Suprapubic skin (tissue), 4 donors: ENCODE data around the gene THSD7A. TPM values are rescaled to one million over a fixed set of nuclear protein-coding genes. Genes with fewer than 3 reads are reported as not detected.

Experiments
- DNase-seq, 2 donors: peaks; one replicate each; pipeline ENCODE4 v3.0.0-alpha.2; 2019; ENCODE audit warnings: low spot score in 2 of 2
- H3K27ac ChIP-seq: fragments of 200-600 bp; sonication (generic); one replicate; pipeline ENCODE4 v1.5.1; 2019
- H3K27me3 ChIP-seq: fragments of 200-600 bp; sonication (generic); one replicate; pipeline ENCODE4 v1.5.1; 2019
- H3K36me3 ChIP-seq: fragments of 200-600 bp; sonication (generic); one replicate; pipeline ENCODE4 v1.5.1; 2019
- H3K4me1 ChIP-seq: fragments of 200-600 bp; sonication (generic); one replicate; pipeline ENCODE4 v1.5.1; 2019
- H3K4me3 ChIP-seq: fragments of 200-600 bp; sonication (generic); one replicate; pipeline ENCODE4 v1.5.1; 2019; ENCODE audit warnings: mild to moderate bottlenecking
- H3K9me3 ChIP-seq: fragments of 200-600 bp; sonication (generic); one replicate; pipeline ENCODE4 v1.5.1; 2019
- EP300 ChIP-seq: sonication (generic); formaldehyde crosslinking; IDR thresholded peaks from one replicate; pipeline ENCODE4 v1.6.1; 2017; ENCODE audit warnings: antibody characterized with exemption
- POLR2A ChIP-seq, 2 donors: fragments of 450-650 bp; IDR thresholded peaks; one replicate each; pipeline ENCODE4 v1.6.1; 2017; ENCODE audit warnings: antibody characterized with exemption in 2 of 2, mild to moderate bottlenecking in 2 of 2, moderate library complexity in 2 of 2
- POLR2AphosphoS5 ChIP-seq, 3 donors: sonication (generic); formaldehyde crosslinking; IDR thresholded peaks; one replicate each; pipeline ENCODE4 v1.6.1; 2017; ENCODE audit warnings: antibody characterized with exemption in 3 of 3
- WGBS: methylation state at CpG from one replicate; pipeline ENCODE4 v1.1.5; 2018; 5-methylcytosine and 5-hydroxymethylcytosine counted together
- total RNA-seq, 4 donors: library from RNA; depleted of rRNA; stranded (reverse); fragments of >200 nt; gene quantifications; one replicate each; pipeline ENCODE4 v1.1.0, GENCODE V29; 2016
- TF ChIP-seq, protein P1 (sequence below), 2 donors: fragments of 200-600 bp in 1 of 2; fragments of 450-650 bp in 1 of 2; sonication (generic) in 1 of 2; IDR thresholded peaks; one replicate each; pipeline ENCODE4 v1.5.1; 2016 to 2019; ENCODE audit warnings: antibody characterized with exemption in 2 of 2, mild to moderate bottlenecking in 1 of 2, moderate library complexity in 1 of 2

The THSD7A gene
- total RNA-seq, 4 donors from 2014 or later = 0.42 to 5.4 (median 1.2) TPM

DNA sequence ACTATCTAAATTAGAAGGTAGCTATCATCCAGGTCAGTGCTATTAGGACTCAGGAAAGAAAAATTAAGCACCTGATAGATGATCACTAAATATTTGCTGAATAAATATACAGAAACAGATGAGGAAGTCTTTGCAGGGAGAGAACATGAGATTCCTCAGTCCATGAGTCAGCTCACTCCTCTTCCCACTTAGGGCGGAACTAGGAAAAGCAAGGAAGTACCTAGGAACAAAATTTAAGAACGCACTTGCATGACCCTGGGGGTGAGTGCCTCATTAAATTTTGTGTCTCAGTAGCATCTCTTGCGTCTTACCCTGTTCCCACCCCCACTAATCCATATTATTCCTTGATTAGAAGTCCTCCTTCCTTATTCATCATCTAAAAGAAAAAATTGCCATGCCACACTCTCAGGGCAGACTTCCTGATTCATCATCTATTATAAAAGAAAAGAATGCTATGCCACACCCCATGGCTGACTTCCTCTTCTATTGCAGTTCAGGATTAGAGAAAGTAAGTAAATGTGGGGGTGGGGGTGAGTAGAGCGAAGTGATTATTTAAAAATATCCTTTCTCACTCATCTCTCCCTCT is 208.8 kb downstream of the THSD7A start:
- H3K4me1 ChIP-seq = no peaks in the 10 kb centered on the region
- WGBS = 90% methylated on average over 4 of the region's 4 CpGs
- no peak overlapping the region for H3K4me3 ChIP-seq
- TF ChIP-seq POLR2AphosphoS5 (IDR thresholded peaks at IDR 0.05) (no peak), POLR2A (IDR thresholded peaks at IDR 0.05) (no peak), EP300 (no peak)
- TF ChIP-seq, protein P1, sequence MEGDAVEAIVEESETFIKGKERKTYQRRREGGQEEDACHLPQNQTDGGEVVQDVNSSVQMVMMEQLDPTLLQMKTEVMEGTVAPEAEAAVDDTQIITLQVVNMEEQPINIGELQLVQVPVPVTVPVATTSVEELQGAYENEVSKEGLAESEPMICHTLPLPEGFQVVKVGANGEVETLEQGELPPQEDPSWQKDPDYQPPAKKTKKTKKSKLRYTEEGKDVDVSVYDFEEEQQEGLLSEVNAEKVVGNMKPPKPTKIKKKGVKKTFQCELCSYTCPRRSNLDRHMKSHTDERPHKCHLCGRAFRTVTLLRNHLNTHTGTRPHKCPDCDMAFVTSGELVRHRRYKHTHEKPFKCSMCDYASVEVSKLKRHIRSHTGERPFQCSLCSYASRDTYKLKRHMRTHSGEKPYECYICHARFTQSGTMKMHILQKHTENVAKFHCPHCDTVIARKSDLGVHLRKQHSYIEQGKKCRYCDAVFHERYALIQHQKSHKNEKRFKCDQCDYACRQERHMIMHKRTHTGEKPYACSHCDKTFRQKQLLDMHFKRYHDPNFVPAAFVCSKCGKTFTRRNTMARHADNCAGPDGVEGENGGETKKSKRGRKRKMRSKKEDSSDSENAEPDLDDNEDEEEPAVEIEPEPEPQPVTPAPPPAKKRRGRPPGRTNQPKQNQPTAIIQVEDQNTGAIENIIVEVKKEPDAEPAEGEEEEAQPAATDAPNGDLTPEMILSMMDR (IDR thresholded peaks at IDR 0.05) = no peak
- H3K9me3 ChIP-seq = no peaks in the 10 kb centered on the region
- H3K36me3 ChIP-seq = no peaks in the 10 kb centered on the region
- no peaks in the 10 kb centered on the region for H3K27me3 ChIP-seq
- H3K27ac ChIP-seq = no peak overlapping the region
- DNase-seq = no peak

DNA sequence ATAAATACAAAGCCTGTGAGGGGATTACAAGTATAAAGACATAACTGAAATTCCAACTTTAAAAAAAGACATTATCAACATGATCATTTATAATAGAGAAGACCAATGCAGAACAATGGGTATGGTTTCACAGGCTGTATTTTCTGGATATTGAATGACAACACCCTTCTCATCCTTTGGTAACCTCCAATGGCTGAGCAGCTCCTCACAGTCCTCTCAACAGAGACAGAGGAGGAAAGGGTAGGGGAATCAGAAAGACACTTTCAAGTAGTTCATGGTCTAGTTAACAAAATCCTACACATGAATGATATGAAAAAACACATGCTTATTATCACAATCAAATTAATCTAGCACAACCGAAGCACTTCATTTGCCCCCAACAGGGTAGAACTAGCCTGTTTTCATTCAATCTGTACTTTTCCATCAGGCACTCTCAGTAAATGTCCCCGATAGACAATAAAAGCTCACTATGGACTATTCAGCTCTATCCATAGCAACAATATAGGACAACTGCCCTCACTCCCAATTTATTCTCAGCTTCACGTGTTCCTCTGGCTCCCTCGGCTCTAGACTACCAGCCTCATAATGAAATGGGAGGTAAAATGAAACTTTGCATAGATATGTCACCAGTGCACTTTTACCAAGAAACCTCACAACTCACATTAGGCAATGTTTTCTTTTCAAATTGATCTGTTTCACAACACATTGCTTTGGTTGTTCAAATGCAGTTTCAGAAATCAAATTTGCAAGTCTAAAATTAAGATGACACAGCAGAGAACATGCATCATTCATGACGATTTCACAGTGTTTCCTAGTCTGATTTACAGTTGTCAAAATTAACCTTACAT is 211.4 kb downstream of the THSD7A start:
- Histone ChIP-seq H3K4me3 (no peak overlapping the region), H3K27me3 (no peaks in the 10 kb centered on the region), H3K4me1 (no peaks in the 10 kb centered on the region), H3K36me3 (no peaks in the 10 kb centered on the region), H3K9me3 (no peaks in the 10 kb centered on the region), H3K27ac (no peak overlapping the region)
- TF ChIP-seq POLR2A (IDR thresholded peaks at IDR 0.05) (no peak), POLR2AphosphoS5 (IDR thresholded peaks at IDR 0.05) (no peak), EP300 (no peak)
- TF ChIP-seq, protein P1 (IDR thresholded peaks at IDR 0.05) = no peak
- DNase-seq = no peak
- WGBS = 76% methylated on average over 5 of the region's 5 CpGs

DNA sequence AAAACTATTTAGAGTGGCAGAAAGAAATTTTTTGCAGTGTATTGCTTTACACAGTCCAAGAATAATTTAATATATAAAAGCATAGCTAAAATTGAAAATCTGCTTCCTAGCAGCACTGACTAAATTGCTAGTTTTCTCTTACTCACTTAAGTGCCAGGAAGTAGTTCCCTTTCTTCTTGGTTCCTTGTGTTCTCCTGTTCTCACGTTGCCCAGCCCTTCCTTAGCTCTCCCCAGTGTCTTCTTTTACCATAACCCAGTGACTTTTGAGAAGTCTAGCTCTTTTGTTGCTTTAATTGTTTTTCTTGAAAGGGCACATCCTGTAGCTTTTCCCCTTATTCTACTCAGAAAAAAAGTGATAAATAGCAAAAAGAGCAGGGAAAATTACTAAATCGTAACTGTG is 215.5 kb downstream of the THSD7A start:
- H3K27me3 ChIP-seq = no peaks in the 10 kb centered on the region
- H3K4me3 ChIP-seq = no peak overlapping the region
- no peak for DNase-seq
- H3K27ac ChIP-seq = no peak overlapping the region
- 58% methylated on average over 2 of the region's 2 CpGs for WGBS
- no peaks in the 10 kb centered on the region for H3K4me1 ChIP-seq
- TF ChIP-seq EP300 (no peak), POLR2A (IDR thresholded peaks at IDR 0.05) (no peak), POLR2AphosphoS5 (IDR thresholded peaks at IDR 0.05) (no peak)
- TF ChIP-seq, protein P1 (IDR thresholded peaks at IDR 0.05) = no peak
- no peaks in the 10 kb centered on the region for H3K36me3 ChIP-seq
- no peaks in the 10 kb centered on the region for H3K9me3 ChIP-seq

DNA sequence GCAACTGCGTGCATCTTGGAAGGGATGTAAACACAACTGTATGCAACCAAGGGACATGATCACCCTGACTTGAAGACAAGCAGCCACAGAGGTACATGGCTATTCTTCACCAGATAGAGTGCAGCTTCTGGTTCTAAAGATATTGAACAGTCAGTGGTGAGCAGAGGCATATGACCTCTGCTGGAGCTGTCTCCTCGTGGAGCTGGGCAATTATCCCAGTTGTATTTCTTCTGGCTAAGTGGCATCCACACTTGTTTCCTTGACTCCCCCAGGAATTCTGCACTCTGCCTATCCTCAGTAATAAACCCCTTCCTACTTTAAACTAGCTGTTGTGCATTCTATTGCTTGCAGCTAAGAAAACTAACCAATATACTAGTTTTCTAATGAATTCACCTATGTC is 216.8 kb downstream of the THSD7A start:
- TF ChIP-seq, protein P1 (IDR thresholded peaks at IDR 0.05) = no peak
- TF ChIP-seq EP300 = no peak
- TF ChIP-seq POLR2AphosphoS5 (IDR thresholded peaks at IDR 0.05) = no peak
- no peak for TF ChIP-seq POLR2A (IDR thresholded peaks at IDR 0.05)
- no peak overlapping the region for H3K27ac ChIP-seq
- no peak for DNase-seq
- no peak overlapping the region for H3K4me3 ChIP-seq
- H3K36me3 ChIP-seq = no peaks in the 10 kb centered on the region
- H3K27me3 ChIP-seq = no peaks in the 10 kb centered on the region
- no peaks in the 10 kb centered on the region for H3K9me3 ChIP-seq
- H3K4me1 ChIP-seq = no peaks in the 10 kb centered on the region
- WGBS = 60% methylated on average over 2 of the region's 2 CpGs

DNA sequence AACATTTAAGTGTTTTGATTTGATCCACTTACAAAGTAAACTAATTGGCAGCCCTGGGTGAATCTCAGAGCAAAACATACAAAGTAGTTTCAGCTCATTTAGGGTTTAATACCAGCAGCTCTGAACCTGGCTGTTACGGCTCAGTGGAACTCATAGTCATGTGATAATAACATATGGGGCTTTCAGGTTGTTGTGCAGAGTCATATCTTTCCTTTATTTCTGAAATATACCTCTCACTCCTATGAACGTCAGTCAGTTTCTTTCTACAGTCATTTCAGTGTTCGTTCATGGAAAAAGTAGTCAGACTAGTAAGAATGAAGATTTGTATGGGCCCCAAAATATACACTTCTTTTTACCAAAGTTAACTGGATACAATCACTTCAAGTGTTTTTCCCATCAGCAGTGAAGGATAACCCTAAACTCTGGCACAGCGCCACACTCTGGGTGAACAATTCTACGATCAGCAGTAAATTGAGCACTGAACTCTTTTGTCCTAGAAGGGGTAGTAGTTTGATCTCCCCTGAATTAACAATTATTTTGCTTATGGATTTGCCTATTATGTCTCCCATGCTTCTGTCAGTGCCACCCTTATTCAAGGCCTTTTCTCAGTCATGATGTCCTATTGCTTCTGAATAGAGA is 218.6 kb downstream of the THSD7A start:
- Histone ChIP-seq H3K36me3 (no peaks in the 10 kb centered on the region), H3K4me3 (no peak overlapping the region), H3K4me1 (no peaks in the 10 kb centered on the region), H3K9me3 (no peaks in the 10 kb centered on the region), H3K27ac (no peak overlapping the region), H3K27me3 (no peaks in the 10 kb centered on the region)
- WGBS = 90% methylated on average over 5 of the region's 5 CpGs
- TF ChIP-seq EP300 (no peak), POLR2A (IDR thresholded peaks at IDR 0.05) (no peak), POLR2AphosphoS5 (IDR thresholded peaks at IDR 0.05) (no peak)
- TF ChIP-seq, protein P1 (IDR thresholded peaks at IDR 0.05) = no peak
- DNase-seq = no peak
